Endometrial microvascular endothelial cells (primary cell): ENCODE measurements around the gene WDFY4. TPM values are rescaled to one million over a fixed set of nuclear protein-coding genes. Genes with fewer than 3 reads are reported as not detected.

Source experiments
- in situ Hi-C: cut with HindIII; loops from 2 replicates; pipeline ENCODE4 v1.10.0; 2017; ENCODE audit warnings: low sequenced_read_pairs, low pct_unique_long_range_greater_than_20kb; ENCODE audit errors: inconsistent ontology term
- total RNA-seq: library from RNA; depleted of rRNA; stranded (reverse); fragments of >200 nt; gene quantifications from one replicate; pipeline ENCODE4 v1.2.3, GENCODE V29; 2015; ENCODE audit errors: inconsistent ontology term

Gene WDFY4
- total RNA-seq, 1 donor from 2014 or later: 13.4 TPM

DNA sequence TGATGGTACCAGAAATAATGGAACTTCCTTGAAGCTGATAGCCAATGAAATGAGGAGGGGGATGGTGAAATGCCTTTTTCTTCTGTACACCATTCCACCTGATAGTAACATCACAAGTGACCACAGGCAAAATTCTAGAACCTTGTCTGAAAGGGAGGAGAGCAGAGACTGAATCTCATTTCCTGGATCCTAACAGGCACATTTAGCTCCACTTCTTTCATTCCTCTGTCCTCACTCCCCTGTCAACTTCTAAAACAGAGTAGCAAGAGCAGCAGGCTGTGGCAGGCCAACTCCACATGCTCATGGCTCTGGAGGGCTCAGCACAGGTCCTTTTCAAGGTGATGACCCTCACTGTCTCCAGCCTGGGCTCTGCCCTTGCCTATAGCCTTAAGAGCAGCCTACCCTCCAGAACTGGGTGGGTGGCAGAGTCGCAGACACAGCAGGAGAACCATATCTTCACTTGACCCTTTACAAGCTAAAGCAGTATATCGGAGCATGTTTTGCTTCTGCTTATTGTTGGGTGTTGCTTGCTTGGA is 255.2 kb downstream of the WDFY4 start, which contains the start of gene LRRC18:
LRRC18 (minus strand) TSS at position 51 of the 536 bp plus-strand sequence. CDS start 25,685 bp downstream, outside the sequence.
- in situ Hi-C loops: no loop called here

DNA sequence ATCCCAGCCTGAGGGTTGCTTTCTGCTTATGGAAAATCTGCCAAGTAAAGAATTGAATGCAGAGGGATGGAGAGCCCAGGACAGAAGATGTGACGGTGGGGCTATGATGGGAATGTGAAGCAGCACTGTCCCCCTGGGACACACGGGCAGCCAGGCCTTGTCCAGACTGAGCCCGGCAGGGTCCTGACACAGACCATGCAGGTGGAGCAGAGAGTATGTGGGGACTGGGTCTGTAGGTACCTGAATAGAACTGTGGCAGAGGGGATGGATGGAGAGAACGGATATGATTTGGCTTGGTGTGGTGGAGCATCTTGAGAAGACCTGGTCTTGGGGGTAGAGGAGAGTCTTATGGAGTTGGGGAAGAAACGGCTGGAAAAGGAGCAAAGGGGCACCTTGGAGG is 255.7 kb downstream of the WDFY4 start:
- in situ Hi-C loops: no loop called here

DNA sequence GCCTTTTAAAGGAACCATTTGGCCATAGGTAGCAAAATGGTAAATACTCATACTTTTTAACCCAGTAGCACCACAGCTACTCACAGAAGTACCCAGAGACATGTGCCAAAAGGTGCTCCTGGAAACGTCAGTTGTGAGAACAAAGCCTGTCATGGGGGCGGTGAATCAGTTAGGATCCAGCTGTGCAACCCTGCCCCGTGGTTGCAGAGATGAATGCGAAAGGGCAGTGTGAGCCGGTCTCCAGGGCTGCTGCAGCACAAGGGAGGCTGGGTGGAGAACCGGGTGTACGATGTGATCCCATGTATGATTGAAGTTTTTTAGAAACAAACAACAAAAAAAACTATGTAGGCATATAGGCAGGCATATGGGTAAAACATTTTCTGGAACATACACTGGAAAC is 256.3 kb downstream of the WDFY4 start:
- in situ Hi-C loops: no loop called here

DNA sequence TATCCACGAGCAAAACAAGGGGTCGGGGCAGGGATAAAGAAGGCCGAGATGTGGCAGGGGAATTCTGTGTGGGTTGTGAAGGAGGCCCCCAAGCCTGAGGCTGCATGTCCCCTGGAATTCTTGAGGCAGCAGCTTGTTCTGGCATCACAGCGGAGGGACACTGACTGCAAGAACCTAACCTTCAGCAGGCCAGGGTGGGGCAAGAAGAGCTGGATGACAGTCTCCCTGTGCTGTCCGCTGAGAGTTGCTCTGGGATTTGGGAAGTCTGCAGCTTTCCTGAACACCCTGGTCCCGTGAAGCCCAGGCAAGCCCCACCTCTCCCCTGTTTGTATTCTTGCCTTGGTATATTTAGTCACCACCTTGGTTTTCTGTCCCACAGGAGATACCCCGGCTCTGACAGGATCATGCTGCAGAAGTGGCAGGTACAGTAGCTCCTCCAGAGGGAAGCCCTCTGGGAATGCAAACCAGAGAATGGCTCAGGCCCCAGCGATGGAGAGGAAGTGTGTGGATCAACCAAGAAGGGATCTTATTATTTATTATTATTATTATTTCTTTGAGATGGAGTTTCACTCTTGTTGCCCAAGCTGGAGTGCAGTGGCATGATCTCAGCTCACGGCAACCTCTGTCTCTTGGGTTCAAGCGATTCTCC is 256.9 kb downstream of the WDFY4 start:
- in situ Hi-C loops: no loop called here

DNA sequence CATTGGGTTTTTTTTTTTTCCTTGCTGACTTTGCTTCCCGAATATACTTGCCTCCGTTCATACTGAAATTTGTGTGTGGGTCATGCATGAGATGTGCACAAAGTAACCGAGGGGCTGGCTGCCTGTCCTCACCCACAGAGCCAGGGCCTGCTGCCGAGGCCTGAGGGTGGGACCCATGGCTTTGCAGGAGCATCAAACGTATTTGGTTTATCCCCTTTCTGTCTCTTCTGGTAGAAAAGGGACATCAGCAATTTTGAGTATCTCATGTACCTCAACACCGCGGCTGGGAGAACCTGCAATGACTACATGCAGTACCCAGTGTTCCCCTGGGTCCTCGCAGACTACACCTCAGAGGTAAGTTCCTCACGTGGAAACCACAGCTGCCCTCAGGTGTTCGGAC is 258.4 kb downstream of the WDFY4 start:
- in situ Hi-C loops: no loop called here

DNA sequence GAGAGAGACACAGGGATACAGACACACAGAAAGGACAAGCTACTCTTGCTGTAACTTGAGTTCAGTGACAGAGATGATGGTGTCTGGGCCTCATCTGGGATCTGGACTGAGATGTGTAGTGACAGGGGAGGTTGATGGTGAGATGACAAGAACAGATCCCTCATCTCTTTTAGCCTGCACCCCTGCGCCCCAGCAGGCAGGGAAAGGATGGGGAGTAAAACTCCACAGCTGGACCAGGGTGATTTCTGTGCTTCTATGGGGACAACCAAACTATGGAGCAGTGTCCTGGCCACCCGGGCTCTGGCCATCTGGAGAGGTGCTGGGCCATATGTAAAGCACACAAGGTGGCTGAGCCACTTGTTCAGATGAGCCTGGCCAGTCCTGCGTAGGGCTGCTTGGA is 259.5 kb downstream of the WDFY4 start:
- in situ Hi-C loops: no loop called here

DNA sequence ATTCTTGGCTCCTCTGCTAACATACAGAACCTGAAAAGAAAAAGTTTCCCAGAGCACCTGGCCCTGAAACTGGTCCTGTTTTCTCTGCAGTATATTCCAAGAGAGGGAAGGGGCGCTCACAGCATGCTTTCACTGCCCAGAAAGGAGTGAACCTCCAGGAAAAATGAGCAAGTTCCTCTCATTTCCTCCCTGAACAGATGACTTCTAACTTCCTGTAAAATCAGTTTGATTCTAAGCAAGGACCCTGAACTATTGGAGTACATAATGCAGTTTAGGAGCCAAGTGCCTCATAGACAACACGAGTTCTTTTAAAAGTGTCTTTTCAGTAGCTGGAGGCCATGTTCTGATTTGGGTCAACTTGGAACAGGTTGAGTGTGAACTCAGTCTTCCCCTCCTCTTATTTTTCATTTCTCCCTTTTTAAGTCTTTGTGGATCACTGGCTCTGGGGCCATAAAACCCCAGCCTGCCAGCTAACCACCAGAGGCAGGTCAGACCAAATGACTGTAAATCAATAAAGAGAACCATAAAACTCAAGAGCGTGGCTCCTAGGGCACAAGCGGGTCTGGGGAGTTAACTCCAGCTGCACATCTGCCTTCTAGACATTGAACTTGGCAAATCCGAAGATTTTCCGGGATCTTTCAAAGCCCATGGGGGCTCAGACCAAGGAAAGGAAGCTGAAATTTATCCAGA is 260.9 kb downstream of the WDFY4 start:
- in situ Hi-C loops: no loop called here

DNA sequence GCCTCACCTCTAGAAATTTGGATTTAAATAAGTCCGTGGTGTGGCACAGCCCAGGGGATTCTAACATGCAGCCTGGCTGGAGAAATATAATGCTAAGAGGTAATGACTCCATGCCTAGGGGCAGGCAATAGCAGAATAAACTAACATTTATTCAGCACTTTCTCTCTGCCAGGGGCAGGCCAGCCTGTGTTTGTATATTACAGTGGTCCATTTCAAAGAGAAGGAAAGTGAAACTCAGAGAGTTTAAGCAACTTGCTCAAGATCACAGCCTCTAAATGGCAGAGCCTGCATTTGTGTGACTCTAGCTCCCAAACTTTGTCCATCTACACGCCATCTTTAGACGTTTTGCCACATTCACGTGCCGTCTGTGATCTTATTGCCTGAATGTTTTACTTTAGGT is 261.7 kb downstream of the WDFY4 start:
- in situ Hi-C loops: no loop called here

DNA sequence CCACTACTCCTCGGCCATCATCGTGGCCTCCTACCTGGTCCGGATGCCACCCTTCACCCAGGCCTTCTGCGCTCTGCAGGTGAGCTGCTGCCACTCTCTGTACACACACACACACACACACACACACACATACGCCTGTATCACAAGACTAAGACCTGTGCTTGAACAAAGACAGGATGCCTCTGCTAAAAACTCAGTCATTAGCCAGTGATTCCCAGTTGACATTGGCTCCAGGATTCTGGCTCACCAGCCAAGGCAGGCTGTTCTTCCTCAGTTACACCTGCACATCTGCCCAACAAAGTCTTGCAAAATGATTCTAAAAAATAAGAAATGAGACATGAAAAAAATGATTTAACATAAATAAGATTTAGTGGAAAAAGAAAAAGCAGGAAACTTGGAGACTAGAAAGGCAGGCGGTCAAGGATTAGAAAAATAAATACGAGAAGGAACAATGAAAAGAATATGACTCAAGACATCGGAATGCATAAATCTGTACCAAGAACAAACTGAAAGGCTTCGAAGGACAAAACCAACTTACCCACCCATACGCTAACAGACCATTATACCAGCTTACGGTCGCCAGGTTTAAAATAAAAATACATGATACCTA is 262.3 kb downstream of the WDFY4 start:
- in situ Hi-C loops: no loop called here

DNA sequence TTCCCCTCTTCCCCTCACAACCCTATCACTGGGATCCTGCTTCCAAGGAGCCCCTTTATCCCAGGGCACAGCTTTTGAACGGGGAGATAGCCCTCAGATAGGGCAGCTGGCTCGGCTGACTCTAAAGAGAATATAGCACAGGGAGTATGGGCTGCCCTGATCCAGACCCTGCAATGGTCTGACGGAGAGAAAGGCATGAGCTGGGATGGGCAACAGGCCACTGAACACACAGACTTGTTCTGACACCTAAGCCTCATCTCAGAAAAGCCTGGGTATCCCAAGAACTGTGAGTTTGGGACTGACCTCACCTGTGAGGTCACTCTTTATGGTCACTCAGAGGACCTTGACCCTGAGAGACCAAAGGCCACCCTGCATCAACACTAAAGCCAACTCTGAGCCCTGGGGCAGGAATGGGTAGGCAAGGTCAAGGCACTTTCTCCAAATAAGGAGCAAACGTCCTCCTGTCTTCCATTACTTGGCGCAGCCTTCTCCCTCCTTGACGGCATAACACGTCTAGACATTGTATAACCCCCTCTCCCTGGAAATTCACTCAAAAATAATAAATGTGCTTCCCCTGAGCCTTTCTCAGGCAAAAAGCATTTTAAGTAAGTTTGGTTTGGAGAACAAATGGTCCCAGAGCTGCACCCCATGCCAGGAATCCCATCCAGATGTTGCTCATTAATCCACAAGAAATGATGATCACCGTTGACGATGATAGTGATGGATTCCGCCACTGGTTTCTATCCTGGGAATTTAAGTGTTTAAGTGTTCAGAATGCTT is 263.2 kb downstream of the WDFY4 start:
- in situ Hi-C loops: no loop called here

DNA sequence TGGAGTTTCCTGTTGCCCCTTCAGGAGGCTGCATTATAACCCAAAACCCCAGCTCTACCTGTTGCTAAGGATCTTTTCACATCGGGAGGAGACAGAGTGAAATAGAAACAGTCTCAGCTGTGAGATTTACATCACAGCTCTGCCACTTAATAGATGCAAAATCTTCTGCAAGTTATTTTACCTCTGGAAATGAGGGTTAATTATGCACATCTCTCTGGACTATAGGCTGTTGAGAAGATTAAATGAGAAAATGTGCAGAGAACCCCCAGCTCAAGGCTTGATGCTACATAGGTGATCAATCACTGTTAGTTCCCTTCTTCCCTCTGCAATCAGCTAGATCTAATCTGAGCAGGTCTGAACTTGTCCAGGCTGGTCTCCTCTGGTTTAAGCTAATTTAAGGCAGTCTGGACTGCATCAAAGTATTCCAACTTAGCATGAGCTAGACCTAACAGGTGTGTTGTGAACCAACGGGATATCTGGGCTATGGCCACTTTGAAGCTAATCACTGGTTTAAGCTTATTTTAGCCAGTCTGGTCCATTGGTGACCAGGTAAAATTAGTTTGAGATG is 263.9 kb downstream of the WDFY4 start:
- in situ Hi-C loops: no loop called here

DNA sequence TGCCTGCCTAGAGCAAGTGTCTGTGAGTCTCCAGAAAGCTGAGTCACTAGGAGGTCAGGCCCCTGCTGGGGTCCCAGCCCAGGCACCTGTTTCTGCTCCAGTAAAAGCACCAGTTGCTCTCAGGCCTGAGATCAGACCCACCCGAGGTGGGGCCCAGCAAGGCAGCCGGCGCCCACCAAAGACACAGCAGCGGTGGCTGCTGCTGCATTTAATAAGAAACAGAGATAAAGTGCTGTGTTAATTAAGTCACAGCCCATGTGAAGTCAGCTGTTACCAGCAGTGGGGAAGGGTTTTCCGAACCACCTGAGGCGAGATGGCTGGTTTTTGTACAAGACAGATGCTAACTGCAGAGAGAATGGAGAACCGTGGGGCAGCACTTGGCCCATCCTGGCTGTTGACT is 267.0 kb downstream of the WDFY4 start:
- in situ Hi-C loops: no loop called here

DNA sequence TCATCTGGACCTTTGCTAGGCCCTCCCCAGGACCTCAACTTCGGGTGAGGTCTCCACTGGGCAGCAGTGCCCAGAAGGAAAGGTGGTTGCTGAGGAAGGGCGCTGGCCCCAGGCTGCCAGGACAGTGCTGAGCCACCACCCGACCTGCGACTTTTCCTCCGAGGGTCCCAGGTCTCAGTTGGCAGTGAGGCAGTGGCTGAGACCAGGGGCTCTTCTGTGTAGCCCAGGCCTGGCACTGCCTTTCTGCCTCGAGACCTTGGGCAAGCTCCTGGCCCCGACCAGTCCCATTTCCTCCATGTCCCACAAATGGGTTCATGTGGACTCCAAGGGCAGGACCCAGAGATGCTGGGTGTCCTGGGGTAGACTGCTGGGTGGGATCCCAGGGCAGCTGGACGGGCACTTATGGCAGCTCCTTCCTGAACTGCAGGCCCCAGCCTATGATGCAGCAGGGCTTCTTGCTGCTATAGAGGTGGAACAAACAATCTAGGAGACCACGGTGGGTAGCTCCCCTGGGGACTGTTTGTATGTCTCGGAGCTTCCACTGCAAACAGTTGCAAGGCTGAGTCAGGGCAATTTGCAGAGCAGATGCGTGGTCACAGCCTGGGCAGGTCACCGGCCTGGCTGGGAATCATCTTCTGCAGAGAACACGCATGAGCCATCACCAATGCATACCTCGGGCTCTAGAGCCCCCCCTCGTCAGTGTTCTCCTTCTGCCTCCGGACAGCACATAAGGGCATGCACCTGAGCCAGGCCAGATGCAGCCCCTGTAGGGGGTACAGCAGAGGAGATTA is 272.9 kb downstream of the WDFY4 start:
- in situ Hi-C loops: no loop called here

DNA sequence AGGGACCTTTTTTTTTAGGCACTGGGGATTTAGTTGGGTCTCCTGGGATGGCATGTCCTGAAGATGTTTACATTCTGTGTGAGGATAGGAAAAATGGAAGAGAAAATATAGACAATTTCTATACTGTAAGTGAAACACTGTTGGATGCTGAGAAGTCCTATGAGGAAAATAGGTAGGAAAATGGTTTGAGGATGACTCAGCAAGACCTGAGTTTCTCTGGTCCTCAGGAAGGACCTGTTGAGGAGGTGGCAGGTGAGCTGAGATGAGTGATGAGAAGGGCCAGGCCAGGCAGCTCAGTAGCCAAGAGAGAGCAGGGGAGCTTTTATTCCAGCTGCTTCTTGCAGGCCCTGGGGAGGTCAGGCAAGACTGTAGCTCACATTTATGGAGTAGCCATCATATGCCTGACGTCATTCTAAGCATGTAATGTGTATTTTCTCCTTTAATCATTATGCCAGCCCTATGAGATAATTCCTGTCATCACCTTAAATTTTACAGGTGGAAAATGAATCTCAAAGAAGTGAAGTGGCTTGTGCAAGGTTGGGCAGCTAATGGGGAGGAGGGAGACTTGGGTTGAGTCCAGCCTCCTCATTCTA is 274.0 kb downstream of the WDFY4 start:
- in situ Hi-C loops: no loop called here

DNA sequence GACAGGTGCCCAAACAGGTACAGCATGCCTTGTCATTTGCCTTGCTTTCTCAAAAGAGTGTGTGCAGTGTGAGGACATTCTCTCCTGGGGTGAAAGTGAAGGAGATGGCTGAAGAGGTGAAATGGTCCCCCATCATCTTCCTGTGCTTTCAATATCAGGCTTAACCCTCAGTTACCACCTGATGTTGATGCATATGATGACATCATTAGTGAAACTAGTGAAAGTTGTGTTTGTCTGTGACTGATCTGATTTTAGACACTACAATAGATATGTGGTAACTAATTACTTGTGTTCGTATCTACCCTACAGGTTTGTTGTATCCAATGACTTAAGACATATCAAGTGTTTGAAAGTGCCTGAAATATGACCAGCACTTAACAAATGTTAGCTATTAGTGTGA is 279.4 kb downstream of the WDFY4 start:
- in situ Hi-C loops: no loop called here

DNA sequence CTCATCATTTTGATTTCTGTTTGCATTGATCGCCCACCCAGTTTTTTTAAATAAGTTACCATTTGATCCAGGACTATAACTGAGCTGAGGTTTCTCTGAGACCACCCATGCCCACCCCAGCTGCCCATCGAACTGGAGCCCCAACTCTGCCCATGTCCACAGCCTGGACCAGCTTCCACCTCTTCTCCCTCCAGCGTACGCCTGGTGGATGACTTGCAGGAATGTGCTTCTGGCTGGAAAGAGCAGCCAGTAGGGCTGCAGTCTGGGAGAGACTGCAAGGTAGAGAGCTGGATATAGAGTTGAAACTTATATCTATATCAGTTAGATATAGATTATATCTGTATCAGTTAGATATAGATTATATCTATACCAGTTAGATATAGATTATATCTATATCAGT is 280.8 kb downstream of the WDFY4 start:
- in situ Hi-C loops: no loop called here

DNA sequence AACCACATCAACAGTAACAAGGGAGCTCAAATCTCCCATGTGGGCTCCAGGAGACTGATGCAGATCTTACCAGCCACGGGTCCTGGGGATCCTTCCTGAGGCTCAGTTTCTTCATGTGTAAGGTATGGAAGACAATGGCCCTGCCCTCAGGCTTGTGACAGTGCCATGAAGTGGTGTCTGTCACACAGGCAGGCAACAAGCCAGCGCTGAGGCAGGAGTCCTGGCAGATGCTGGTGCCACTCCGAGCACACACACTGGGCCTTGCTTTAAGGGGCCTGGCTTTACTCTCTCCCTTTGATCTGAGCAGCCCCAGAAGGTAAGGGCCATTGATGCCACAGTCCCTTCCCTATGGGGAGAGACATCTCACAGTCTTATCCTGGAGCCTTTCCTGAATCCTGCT is 283.4 kb downstream of the WDFY4 start:
- in situ Hi-C loops: no loop called here

DNA sequence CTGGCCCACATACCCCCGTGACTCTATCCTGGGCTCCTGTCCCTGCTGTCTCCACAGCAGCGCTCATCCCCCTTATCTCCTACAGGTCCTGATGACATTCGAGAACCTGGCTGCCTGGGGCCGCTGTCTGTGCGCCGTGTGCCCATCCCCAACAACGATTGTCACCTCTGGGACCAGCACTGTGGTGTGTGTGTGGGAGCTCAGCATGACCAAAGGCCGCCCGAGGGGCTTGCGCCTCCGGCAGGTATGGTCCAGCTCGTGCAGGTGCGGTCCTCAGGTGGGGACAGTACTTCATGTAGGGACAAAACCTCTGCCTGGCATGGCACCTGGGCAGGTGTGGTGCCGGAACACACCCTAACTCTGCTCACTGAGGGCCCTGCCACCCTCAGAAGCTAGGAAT is 285.4 kb downstream of the WDFY4 start:
- in situ Hi-C loops: no loop called here
